Stomach (tissue), 9 donors: ENCODE data around the gene MAGEC1. TPM values are rescaled to one million over a fixed set of nuclear protein-coding genes. Genes with fewer than 3 reads are reported as not detected.

Experiments
- DNase-seq, 2 donors: peaks; one replicate each; pipeline versions ENCODE4 v3.0.0 to v3.0.0-alpha.2; 2013 to 2019
- H3K27ac ChIP-seq, 5 donors: fragments of 200-600 bp in 4 of 5; sonication (generic) in 4 of 5; one replicate each; pipeline ENCODE4 v1.5.1; 2013 to 2019; ENCODE audit warnings: mild to moderate bottlenecking in 1 of 5, moderate library complexity in 1 of 5
- H3K27me3 ChIP-seq, 3 donors: fragments of 200-600 bp; sonication (generic); one replicate each; pipeline ENCODE4 v1.5.1; 2017 to 2019; ENCODE audit warnings: mixed run types in 1 of 3
- H3K36me3 ChIP-seq, 4 donors: fragments of 200-600 bp; sonication (generic); 1 replicate in 3 of 4; 2 replicates in 1 of 4; pipeline ENCODE4 v1.5.1; 2016 to 2019
- H3K4me1 ChIP-seq, 4 donors: fragments of 200-600 bp; sonication (generic); one replicate each; pipeline ENCODE4 v1.5.1; 2016 to 2019
- H3K4me3 ChIP-seq, 4 donors: fragments of 200-600 bp; sonication (generic) in 3 of 4; one replicate each; pipeline ENCODE4 v1.5.1; 2016 to 2019; ENCODE audit warnings: mild to moderate bottlenecking in 1 of 4
- H3K9me3 ChIP-seq, 4 donors: fragments of 200-600 bp; sonication (generic); one replicate each; pipeline ENCODE4 v1.5.1; 2016 to 2019
- CTCF ChIP-seq, 7 experiments: fragments of 450-650 bp in 4 of 7; fragments of 200-600 bp in 3 of 7; sonication (generic) in 3 of 7; IDR thresholded peaks; one replicate each; pipeline ENCODE4 v1.5.1; 2016 to 2019; ENCODE audit warnings: antibody characterized with exemption in 7 of 7, control low read depth in 2 of 7, mild to moderate bottlenecking in 1 of 7
- EP300 ChIP-seq: sonication (generic); formaldehyde crosslinking; IDR thresholded peaks from one replicate; pipeline ENCODE4 v1.6.1; 2017; ENCODE audit warnings: antibody characterized with exemption
- POLR2A ChIP-seq, 4 donors: fragments of 450-650 bp; IDR thresholded peaks; one replicate each; pipeline ENCODE4 v1.6.1; 2016; ENCODE audit warnings: antibody characterized with exemption in 4 of 4, control low read depth in 2 of 4, mild to moderate bottlenecking in 1 of 4, moderate library complexity in 1 of 4
- POLR2AphosphoS5 ChIP-seq, 3 donors: sonication (generic); formaldehyde crosslinking; IDR thresholded peaks; one replicate each; pipeline ENCODE4 v1.6.1; 2016; ENCODE audit warnings: antibody characterized with exemption in 3 of 3
- WGBS, 5 donors: extraction: QIAGEN DNeasy Blood & Tissue Kit in 3 of 5; methylation state at CpG; one replicate each; pipeline versions ENCODE4 v1.1.5 to v1.1.7; 2013 to 2018; 5-methylcytosine and 5-hydroxymethylcytosine counted together
- intact Hi-C: fragments of 100-400 bp; cut with DNase I; formaldehyde crosslinking; loops from one replicate; pipeline ENCODE4 v1.15.1; 2023; ENCODE audit warnings: low total_unique reads
- polyA plus RNA-seq, 3 donors: library from polyadenylated mRNA; stranded (reverse); fragments of 200-250 nt; gene quantifications; one replicate each; pipeline ENCODE4 v1.2.3, GENCODE V29; 2013
- total RNA-seq, 5 donors: library from RNA; depleted of rRNA; stranded (reverse); fragments of >200 nt; gene quantifications; one replicate each; pipeline versions ENCODE4 v1.1.0 to v1.2.3, GENCODE V29; 2014 to 2016
- donor health status: healthy with polysubstance abuse.
- donor health status: Bipolar disorder and iron deficiency.
- donor health status: healthy.

The MAGEC1 gene
- total and polyA plus RNA-seq, 8 donors: not detected

- H3K4me1 ChIP-seq: no peaks in the 10 kb centered on the region
- no peak for DNase-seq
- 58 to 77% (median 75%) methylated on average over 2 of the region's 2 CpGs for WGBS, 5 donors
- no peaks in the 10 kb centered on the region for H3K36me3 ChIP-seq
- H3K27me3 ChIP-seq: no peaks in the 10 kb centered on the region
- TF ChIP-seq POLR2AphosphoS5 (IDR thresholded peaks at IDR 0.05) (no peak), CTCF (IDR thresholded peaks at IDR 0.05) (no peak), POLR2A (IDR thresholded peaks at IDR 0.05) (no peak), EP300 (no peak)
- no peaks in the 10 kb centered on the region for H3K9me3 ChIP-seq
- no peak overlapping the region for H3K27ac ChIP-seq
- intact Hi-C loops: no loop called here
- H3K4me3 ChIP-seq: no peak overlapping the region
Measured at GRCh38 chrX:141924293-141924692, 20.6 kb downstream of the MAGEC1 start.

DNA sequence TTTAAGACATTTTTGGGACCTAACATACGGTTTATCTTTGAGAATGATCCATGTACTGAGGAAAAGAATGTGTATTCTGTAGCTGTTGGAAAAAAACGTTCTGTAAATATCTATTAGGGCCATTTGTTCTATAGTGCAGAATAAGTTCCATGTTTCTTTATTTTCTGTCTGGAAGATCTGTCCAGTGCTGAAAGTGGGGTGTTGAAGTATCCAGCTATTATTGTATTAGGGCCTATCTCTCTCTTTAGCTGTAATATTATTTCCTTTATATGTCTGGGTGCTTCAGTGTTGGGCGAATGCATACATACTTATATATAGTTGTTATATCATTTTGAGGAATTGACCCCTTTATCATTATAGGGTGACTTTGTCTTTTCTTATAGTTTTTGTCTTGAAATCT, 24.7 kb downstream of the MAGEC1 start:
- Histone ChIP-seq H3K27me3 (no peaks in the 10 kb centered on the region), H3K27ac (no peak overlapping the region), H3K9me3 (no peaks in the 10 kb centered on the region), H3K4me1 (no peaks in the 10 kb centered on the region), H3K4me3 (no peak overlapping the region), H3K36me3 (no peaks in the 10 kb centered on the region)
- intact Hi-C loops: no loop called here
- WGBS, 5 donors: 45 to 70% (median 51%) methylated on average over 2 to 3 of the region's 3 CpGs
- no peak for DNase-seq
- TF ChIP-seq CTCF (IDR thresholded peaks at IDR 0.05) (no peak), EP300 (no peak), POLR2A (IDR thresholded peaks at IDR 0.05) (no peak), POLR2AphosphoS5 (IDR thresholded peaks at IDR 0.05) (no peak)

- intact Hi-C loops: no loop called here
- Histone ChIP-seq H3K36me3 (no peaks in the 10 kb centered on the region), H3K4me3 (no peak overlapping the region), H3K27ac (no peak overlapping the region), H3K27me3 (no peaks in the 10 kb centered on the region), H3K9me3 (no peaks in the 10 kb centered on the region), H3K4me1 (no peaks in the 10 kb centered on the region)
- no peak for DNase-seq
- TF ChIP-seq POLR2AphosphoS5 (IDR thresholded peaks at IDR 0.05) (no peak), EP300 (no peak), POLR2A (IDR thresholded peaks at IDR 0.05) (no peak), CTCF (IDR thresholded peaks at IDR 0.05) (no peak)
- 57 to 67% (median 62%) methylated on average over 2 of the region's 2 CpGs for WGBS, 5 donors
Measured at GRCh38 chrX:141934059-141934641, 30.5 kb downstream of the MAGEC1 start.

GRCh38 chrX:141935645-141936044, 32.0 kb downstream of the MAGEC1 start:
- no peaks in the 10 kb centered on the region for H3K27me3 ChIP-seq
- TF ChIP-seq EP300 (no peak), POLR2AphosphoS5 (IDR thresholded peaks at IDR 0.05) (no peak), CTCF (IDR thresholded peaks at IDR 0.05) (no peak)
- intact Hi-C loops: no loop called here
- H3K36me3 ChIP-seq: no peaks in the 10 kb centered on the region
- no peaks in the 10 kb centered on the region for H3K4me1 ChIP-seq
- no peak for DNase-seq
- H3K4me3 ChIP-seq: no peak overlapping the region
- 58 to 95% (median 65%) methylated on average over 2 of the region's 2 CpGs for WGBS, 5 donors
- H3K27ac ChIP-seq: no peak overlapping the region
- H3K9me3 ChIP-seq: no peaks in the 10 kb centered on the region
